HEK293T (cell line): ENCODE results near the gene GMDS.

Source experiments
- ARNT ChIP-seq: fragments of 450-650 bp; IDR thresholded peaks from 2 replicates; pipeline ENCODE4 v1.6.1; 2017; ENCODE audit warnings: mild to moderate bottlenecking
- BHLHE40 ChIP-seq: fragments of 450-650 bp; IDR thresholded peaks from 2 replicates; pipeline ENCODE4 v1.6.1; 2016; ENCODE audit warnings: mild to moderate bottlenecking, moderate library complexity, borderline replicate concordance
- ELF4 ChIP-seq: fragments of 450-650 bp; IDR thresholded peaks from 2 replicates; pipeline ENCODE4 v1.6.1; 2017; ENCODE audit warnings: antibody characterized with exemption
- FOXA1 ChIP-seq: fragments of 450-650 bp; IDR thresholded peaks from 2 replicates; pipeline ENCODE4 v1.6.1; 2016; ENCODE audit warnings: mild to moderate bottlenecking
- FOXM1 ChIP-seq: fragments of 450-650 bp; IDR thresholded peaks from 2 replicates; pipeline ENCODE4 v1.6.1; 2017; ENCODE audit warnings: mild to moderate bottlenecking, borderline replicate concordance
- HDGF ChIP-seq: fragments of 450-650 bp; IDR thresholded peaks from 2 replicates; pipeline ENCODE4 v1.6.1; 2017; ENCODE audit warnings: antibody characterized with exemption, borderline replicate concordance
- L3MBTL2 ChIP-seq: fragments of 450-650 bp; conservative IDR thresholded peaks from 2 replicates; pipeline ENCODE4 v1.6.1; 2016; ENCODE audit warnings: mild to moderate bottlenecking
- LEF1 ChIP-seq: fragments of 450-650 bp; IDR thresholded peaks from 2 replicates; pipeline ENCODE4 v1.6.1; 2017; ENCODE audit warnings: mild to moderate bottlenecking, borderline replicate concordance
- SP1 ChIP-seq: fragments of 450-650 bp; IDR thresholded peaks from 2 replicates; pipeline ENCODE4 v1.6.1; 2017
- SUZ12 ChIP-seq: fragments of 450-650 bp; IDR thresholded peaks from 2 replicates; pipeline ENCODE4 v1.6.1; 2016; ENCODE audit warnings: mild to moderate bottlenecking
- TARDBP ChIP-seq: fragments of 450-650 bp; IDR thresholded peaks from 2 replicates; pipeline ENCODE4 v1.6.1; 2016
- ZNF384 ChIP-seq: fragments of 450-650 bp; IDR thresholded peaks from 2 replicates; pipeline ENCODE4 v1.6.1; 2016

DNA sequence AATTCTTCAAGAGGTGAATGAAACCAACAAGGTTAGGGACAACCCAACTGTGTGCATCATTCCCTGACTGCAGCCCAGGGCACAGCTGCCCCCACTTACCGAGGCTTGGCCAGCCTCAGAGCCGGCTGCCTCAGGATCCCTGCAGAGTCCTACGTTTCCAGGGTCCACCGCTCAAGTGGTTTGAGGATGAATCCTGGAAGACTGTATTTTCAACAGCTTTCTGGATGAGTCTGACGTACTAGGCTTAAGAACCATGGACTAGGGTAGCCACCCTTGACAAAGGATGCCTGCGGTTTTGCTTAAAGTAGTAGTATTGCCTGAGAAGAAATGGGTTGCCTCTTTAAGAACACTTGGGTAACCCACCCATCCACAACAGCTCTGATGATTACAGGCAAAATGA is 534.3 kb downstream of the GMDS start:
- TF ChIP-seq HDGF (no peak), SP1 (no peak), BHLHE40 (no peak), ARNT (no peak), ZNF384 (no peak), SUZ12 (no peak), TARDBP (no peak), FOXA1 (no peak), FOXM1 (no peak), ELF4 (no peak), L3MBTL2 (no peak), LEF1 (no peak)
